ENCODE results near the gene MLLT1. TPM values are rescaled to one million over a fixed set of nuclear protein-coding genes. Genes with fewer than 3 reads are reported as not detected.

The MLLT1 gene
- total RNA-seq, 1 donor from 2014 or later: 61.9 TPM

DNA sequence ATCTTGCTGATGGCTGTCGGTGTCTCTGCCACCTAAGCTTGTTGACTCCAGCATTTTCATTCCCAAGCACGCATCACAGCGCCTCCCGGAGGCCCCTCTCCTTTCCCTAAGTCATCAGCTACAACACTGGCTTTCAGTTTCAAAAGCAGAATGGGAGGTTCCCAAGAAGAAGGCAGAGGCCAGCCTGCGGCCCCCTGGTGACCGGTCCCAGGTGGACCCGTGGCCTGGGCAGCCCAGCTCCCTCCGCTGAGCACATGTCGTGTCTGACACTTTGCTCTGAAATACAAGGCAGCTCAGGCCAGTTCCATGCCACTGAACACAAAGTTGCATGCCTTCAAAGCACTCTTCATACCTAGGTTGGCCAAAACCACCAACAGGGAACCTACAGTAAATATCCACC, 8.5 kb downstream of the MLLT1 start:
- Histone ChIP-seq H3K9me3 (no peaks in the 10 kb centered on the region), H3K4me1 (peaks cover 92% of the 10 kb centered on the region), H3K4me3 (peak overlapping the region; percentile 46), H3K27me3 (ENCODE audit: low read depth) (no peaks in the 10 kb centered on the region), H3K36me3 (peaks cover 36% of the 10 kb centered on the region), H3K27ac (peak overlapping the region; percentile 89)
- intact Hi-C loops (cut with DNase I): loop anchor here (5.0 kb wide), 1 partner anchor 34 kb away; no protein-coding TSS in a partner anchor
- ATAC-seq: no peak
- TF ChIP-seq, protein P1, sequence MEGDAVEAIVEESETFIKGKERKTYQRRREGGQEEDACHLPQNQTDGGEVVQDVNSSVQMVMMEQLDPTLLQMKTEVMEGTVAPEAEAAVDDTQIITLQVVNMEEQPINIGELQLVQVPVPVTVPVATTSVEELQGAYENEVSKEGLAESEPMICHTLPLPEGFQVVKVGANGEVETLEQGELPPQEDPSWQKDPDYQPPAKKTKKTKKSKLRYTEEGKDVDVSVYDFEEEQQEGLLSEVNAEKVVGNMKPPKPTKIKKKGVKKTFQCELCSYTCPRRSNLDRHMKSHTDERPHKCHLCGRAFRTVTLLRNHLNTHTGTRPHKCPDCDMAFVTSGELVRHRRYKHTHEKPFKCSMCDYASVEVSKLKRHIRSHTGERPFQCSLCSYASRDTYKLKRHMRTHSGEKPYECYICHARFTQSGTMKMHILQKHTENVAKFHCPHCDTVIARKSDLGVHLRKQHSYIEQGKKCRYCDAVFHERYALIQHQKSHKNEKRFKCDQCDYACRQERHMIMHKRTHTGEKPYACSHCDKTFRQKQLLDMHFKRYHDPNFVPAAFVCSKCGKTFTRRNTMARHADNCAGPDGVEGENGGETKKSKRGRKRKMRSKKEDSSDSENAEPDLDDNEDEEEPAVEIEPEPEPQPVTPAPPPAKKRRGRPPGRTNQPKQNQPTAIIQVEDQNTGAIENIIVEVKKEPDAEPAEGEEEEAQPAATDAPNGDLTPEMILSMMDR (IDR thresholded peaks at IDR 0.05): peak; percentile 40
- DNase-seq: no peak

DNA sequence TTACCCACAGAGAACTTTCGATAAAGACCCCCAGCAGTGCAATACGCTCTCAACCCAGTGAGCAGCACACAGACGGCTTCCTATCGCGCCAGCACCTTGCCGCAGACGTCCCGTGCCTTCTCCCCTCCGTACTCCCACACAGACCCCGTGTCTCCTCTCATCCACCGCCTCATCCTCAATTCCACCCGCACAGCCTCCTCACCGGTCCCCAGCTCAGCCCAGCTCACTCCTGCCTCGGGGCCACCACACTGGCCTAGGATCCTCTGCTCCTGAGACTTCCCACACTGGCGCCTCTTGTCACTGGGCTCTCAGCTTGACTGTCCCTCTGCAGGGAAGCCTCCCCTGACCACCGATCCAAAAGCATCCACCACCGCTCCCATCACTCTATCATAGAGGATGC, 9.0 kb downstream of the MLLT1 start:
- Histone ChIP-seq H3K27me3 (ENCODE audit: low read depth) (no peaks in the 10 kb centered on the region), H3K4me1 (peaks cover 87% of the 10 kb centered on the region), H3K36me3 (peaks cover 36% of the 10 kb centered on the region), H3K27ac (peak overlapping the region; percentile 89), H3K9me3 (no peaks in the 10 kb centered on the region), H3K4me3 (peak overlapping the region; percentile 11)
- ATAC-seq: no peak
- no peak for DNase-seq
- intact Hi-C loops (cut with DNase I): loop anchor here (5.0 kb wide), 1 partner anchor 34 kb away; no protein-coding TSS in a partner anchor
- TF ChIP-seq, protein P1 (IDR thresholded peaks at IDR 0.05): no peak

DNA sequence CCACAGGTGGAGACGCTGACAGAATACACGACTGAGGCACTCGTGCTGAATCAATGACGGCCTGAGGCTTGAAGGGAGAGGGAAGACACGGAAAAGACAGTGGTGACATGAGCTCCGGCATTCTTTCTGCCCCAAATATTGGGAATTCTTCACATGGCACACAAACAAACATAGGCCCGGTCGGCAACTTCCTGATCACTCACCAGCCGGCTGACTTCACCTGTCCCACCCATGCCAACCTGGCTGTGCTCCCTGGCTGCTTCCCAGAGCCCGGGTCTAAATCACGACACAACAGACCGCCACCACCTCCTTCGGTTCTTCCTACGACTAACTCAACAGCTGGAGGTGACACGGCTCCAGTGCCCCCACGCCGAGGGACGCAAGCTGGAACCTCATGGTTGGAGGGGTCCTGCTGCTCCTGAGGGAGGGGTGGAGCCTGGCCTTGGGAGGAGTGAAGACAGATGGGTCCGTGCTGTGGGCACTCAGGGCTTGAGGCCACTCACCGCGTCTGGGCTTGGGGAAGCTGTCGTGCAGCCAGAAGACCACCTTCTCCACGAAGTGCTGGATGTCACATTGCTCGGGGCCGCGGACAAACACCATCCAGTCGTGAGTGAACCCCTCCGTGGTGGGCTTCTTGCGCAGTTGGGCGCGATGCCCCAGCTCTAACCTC, 9.6 kb downstream of the MLLT1 start:
- H3K4me3 ChIP-seq: peak overlapping the region; percentile 11
- TF ChIP-seq, protein P1 (IDR thresholded peaks at IDR 0.05): no peak
- H3K4me1 ChIP-seq: peaks cover 85% of the 10 kb centered on the region
- peak overlapping the region; percentile 89 for H3K27ac ChIP-seq
- no peaks in the 10 kb centered on the region for H3K27me3 ChIP-seq (ENCODE audit: low read depth)
- H3K9me3 ChIP-seq: no peaks in the 10 kb centered on the region
- peaks cover 36% of the 10 kb centered on the region for H3K36me3 ChIP-seq
- no peak for ATAC-seq
- intact Hi-C loops (cut with DNase I): loop anchor here (5.0 kb wide), 1 partner anchor 33 kb away; no protein-coding TSS in a partner anchor
- no peak for DNase-seq

DNA sequence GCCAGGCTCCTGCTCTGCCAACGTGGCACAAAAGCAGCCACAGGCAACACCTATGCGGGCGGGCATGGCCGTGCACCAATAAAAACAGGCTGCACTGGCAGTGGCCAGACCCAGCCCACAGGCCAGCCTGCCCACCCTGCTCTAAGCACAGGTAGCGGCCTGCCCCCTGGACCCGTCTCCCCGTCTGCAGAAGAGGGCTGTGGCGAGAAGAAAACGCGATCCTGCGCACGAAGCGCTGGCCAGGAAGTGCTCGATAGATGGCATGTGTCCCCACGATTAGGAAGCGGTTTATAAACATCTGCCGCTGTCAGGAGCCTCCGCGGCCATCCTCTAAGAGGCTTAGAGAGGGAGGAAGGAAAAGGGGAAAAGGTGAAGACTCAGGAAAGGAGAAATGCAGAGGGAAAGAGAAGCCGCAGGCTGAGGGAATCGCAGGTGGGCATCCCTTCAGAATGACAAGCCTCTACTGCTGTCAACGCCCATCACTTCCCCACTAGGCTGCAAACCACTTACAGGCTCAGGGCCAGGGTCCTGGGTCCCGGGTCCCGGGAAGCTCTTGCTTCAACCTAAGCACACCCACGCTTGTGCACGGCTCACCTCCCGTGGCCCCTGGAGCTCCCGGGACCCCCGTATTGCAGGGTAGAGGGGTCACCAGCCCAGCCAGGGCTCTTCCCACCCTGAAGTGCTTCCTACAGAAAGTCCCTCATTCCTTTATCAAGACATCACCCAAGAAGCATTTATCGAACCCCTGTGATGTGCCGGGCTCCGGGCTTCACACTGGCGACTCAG, 10.5 kb downstream of the MLLT1 start:
- peaks cover 36% of the 10 kb centered on the region for H3K36me3 ChIP-seq
- intact Hi-C loops (cut with DNase I): no loop called here
- DNase-seq: no peak
- no peak overlapping the region for H3K4me3 ChIP-seq
- no peaks in the 10 kb centered on the region for H3K9me3 ChIP-seq
- H3K27ac ChIP-seq: peak overlapping the region; percentile 89
- ATAC-seq: no peak
- peaks cover 84% of the 10 kb centered on the region for H3K4me1 ChIP-seq
- H3K27me3 ChIP-seq (ENCODE audit: low read depth): no peaks in the 10 kb centered on the region
- TF ChIP-seq, protein P1 (IDR thresholded peaks at IDR 0.05): no peak

DNA sequence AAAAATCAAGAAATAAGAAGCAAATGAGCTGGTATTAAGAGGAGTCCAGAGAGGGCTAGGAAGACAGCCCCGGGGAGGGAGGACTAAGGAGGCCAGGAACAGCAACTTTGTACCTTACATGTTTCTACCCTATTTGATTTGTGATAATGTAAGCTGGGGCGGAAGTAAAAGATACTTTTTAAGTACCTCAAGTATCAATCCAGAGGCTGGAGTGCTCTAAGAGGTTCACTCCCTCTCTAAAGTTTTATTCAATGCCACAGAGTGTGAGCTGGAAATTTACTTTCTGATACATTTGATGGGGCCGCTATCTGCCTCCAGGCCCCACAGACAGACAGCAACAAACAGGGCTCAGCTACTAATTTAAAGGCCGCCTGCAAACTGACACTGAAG, 11.4 kb downstream of the MLLT1 start:
- H3K27ac ChIP-seq: peak overlapping the region; percentile 53
- DNase-seq: no peak
- intact Hi-C loops (cut with DNase I): no loop called here

More for the DNA sequence above, 11.4 kb downstream of the MLLT1 start:
- Histone ChIP-seq H3K9me3 (no peaks in the 10 kb centered on the region), H3K27me3 (ENCODE audit: low read depth) (no peaks in the 10 kb centered on the region), H3K4me3 (no peak overlapping the region), H3K36me3 (peaks cover 41% of the 10 kb centered on the region), H3K4me1 (peaks cover 84% of the 10 kb centered on the region)
- TF ChIP-seq, protein P1 (IDR thresholded peaks at IDR 0.05): no peak
- ATAC-seq: peak; percentile 49 to 73

Measured in lower lobe of right lung (tissue), 2 donors.